GM13976 (cell line): ENCODE measurements around the gene TADA3.

ENCODE experiments used
- DNase-seq: peaks from one replicate; pipeline ENCODE4 v3.0.0; 2012; ENCODE audit warnings: low spot score
- in situ Hi-C: fragments of 300-500 bp; cut with MboI; formaldehyde crosslinking; loops from one replicate; pipeline ENCODE4 v1.12.0; 2022; ENCODE audit warnings: low sequenced_read_pairs, mixed read lengths, inconsistent platforms; ENCODE audit not compliant: unreplicated experiment
- TF ChIP-seq, protein P1 (sequence below): IDR thresholded peaks from 2 replicates; pipeline ENCODE4 v1.5.1; 2012; ENCODE audit warnings: borderline replicate concordance, mild to moderate bottlenecking; ENCODE audit not compliant: insufficient read depth; ENCODE audit errors: extremely low read depth, missing control alignments, control extremely low read depth

Gene TADA3

GRCh38 chr3:9820543-9820942 lies 28.3 kb upstream of the TADA3 start:
- DNase-seq, result no peak
- in situ Hi-C loops, result no loop called here
- TF ChIP-seq, protein P1, sequence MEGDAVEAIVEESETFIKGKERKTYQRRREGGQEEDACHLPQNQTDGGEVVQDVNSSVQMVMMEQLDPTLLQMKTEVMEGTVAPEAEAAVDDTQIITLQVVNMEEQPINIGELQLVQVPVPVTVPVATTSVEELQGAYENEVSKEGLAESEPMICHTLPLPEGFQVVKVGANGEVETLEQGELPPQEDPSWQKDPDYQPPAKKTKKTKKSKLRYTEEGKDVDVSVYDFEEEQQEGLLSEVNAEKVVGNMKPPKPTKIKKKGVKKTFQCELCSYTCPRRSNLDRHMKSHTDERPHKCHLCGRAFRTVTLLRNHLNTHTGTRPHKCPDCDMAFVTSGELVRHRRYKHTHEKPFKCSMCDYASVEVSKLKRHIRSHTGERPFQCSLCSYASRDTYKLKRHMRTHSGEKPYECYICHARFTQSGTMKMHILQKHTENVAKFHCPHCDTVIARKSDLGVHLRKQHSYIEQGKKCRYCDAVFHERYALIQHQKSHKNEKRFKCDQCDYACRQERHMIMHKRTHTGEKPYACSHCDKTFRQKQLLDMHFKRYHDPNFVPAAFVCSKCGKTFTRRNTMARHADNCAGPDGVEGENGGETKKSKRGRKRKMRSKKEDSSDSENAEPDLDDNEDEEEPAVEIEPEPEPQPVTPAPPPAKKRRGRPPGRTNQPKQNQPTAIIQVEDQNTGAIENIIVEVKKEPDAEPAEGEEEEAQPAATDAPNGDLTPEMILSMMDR, result no peak

GRCh38 chr3:9818666-9819335 lies 26.5 kb upstream of the TADA3 start:
- in situ Hi-C loops, result no loop called here
- DNase-seq, result no peak
- TF ChIP-seq, protein P1, result no peak

GRCh38 chr3:9817436-9817835 lies 25.2 kb upstream of the TADA3 start:
- in situ Hi-C loops, result no loop called here
- TF ChIP-seq, protein P1, result no peak
- DNase-seq, result no peak

DNA sequence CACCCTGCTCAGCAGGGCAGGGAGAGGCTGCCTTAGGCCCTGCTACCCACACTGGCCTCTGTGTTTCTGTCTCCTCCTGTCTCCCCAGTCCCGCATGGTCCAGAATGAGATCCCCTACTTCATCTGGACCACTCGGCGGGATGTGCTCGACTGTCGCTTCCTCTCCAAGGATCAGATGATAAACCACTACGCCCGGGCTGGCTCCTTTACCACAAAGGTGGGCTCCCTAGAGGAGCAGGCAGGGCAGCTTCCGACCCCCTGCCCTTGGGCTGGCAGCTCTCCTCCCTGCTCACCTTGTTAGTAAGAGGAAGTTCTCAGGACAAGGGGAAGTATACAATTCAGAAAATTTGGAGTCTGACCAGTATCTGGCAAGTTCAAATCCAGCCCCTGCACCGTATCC lies 23.7 kb upstream of the TADA3 start:
- no peak for DNase-seq
- TF ChIP-seq, protein P1, result no peak
- in situ Hi-C loops, result no loop called here

DNA sequence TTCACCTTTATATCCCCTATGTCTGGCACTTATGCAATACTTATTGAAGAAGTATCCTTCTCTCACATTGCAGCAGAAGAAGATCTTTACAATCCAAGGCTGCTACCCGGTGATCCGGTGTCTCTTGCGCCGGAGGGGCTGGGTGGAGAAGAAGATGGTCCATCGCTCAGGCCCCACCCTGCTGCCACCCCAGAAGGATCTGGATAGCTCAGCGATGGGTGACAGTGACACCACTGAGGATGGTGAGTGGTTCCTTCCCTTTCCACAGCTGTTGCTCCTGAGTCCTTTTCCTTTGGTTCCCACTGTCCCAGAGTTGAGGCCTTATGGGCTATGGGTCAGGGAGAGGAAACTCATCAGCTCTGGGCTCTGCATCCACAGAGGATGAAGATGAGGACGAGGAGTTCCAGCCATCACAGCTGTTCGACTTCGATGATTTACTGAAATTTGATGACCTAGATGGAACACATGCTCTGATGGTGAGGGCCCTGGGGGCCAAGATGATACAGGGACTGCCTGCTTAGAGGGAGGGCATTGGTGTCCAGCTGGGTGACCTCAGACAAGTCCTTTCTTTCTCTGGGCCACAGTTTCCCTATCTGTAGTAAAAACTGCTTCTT lies 20.7 kb upstream of the TADA3 start:
- TF ChIP-seq, protein P1, result no peak
- no peak for DNase-seq

DNA sequence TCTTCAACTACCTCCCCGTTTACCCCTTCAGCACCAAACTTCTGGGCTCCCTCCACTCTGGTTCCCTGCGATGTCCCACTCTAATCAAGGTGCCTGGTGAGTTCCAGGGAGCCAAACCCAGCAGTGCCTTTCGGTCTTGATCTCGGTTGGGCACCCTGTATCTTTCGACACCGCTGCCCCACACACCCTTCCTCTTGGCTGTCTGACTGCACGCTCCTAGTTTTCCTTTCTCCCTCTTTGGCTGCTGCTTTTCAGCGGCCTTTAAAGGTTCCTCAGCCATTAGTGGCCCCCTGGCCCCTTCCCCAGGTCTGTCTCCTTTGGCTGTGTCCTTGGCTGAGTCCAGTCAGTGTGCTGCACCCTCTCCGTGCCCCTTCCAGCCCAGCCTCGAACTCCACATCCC lies 18.6 kb upstream of the TADA3 start:
- DNase-seq, result no peak
- in situ Hi-C loops, result no loop called here
- TF ChIP-seq, protein P1, result no peak

More for the DNA sequence above, 20.7 kb upstream of the TADA3 start:
- in situ Hi-C loops, result no loop called here
